NT2/D1 (cell line): ENCODE measurements around the gene SRP68.

Source experiments
- SUZ12 ChIP-seq: IDR thresholded peaks from 2 replicates; pipeline ENCODE4 v1.6.1; 2011; ENCODE audit not compliant: insufficient read length, insufficient read depth; ENCODE audit errors: extremely low read depth
- YY1 ChIP-seq: IDR thresholded peaks from 2 replicates; pipeline ENCODE4 v1.6.1; 2011; ENCODE audit not compliant: insufficient read length, insufficient read depth
- ZNF274 ChIP-seq: IDR thresholded peaks from 2 replicates; pipeline ENCODE4 v1.6.1; 2011; ENCODE audit warnings: mild to moderate bottlenecking, low read depth, low read length

DNA sequence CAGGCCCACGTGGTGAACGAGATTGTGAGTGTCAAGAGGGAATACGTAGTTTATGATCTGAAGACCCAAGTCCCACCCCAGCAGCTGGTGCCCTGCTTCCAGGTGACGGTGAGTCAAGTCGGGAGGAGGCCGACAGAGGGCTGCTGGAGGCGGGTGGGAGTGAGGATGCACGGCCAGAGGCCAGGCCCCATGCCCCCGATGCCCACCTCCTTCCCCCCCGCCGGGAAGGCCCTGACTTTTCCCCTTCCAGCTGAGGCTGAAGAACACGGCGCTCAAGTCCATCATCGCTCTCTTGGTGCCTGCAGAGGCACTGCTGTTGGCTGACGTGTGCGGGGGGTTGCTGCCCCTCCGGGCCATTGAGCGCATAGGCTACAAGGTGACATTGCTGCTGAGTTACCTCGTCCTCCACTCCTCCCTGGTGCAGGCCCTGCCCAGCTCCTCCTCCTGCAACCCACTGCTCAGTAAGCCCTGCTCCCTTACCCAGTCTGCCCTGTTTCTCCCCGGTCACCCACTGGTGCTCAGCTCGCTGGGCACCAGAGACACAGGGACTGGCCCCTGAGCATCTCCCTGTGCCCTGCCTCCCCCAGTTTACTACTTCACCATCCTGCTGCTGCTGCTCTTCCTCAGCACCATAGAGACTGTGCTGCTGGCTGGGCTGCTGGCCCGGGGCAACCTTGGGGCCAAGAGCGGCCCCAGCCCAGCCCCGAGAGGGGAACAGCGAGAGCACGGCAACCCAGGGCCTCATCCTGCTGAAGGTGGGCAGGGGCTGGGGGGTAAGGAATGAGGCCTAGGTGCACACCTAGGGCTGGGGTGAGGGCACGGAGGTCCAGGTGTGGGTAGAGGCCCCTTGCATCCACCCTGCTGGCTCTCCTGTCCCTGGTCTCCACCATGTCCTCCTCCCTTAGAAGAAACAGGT, 9.2 kb upstream of the SRP68 start:
- TF ChIP-seq ZNF274 (no peak), SUZ12 (no peak), YY1 (no peak)
